HepG2 (cell line): Measurements from ENCODE around the gene PRCD. TPM values are rescaled to one million over a fixed set of nuclear protein-coding genes. Genes with fewer than 3 reads are reported as not detected.
A peak's percentile ranks its signal among the peaks of the same experiment; 100 is the strongest.

ENCODE experiments used
- ARID2 ChIP-seq: sonication (generic); formaldehyde crosslinking; IDR thresholded peaks from 2 replicates; pipeline ENCODE4 v1.8.1; 2022; ENCODE audit warnings: mild to moderate bottlenecking, missing genetic modification reagents, borderline replicate concordance
- ARNT ChIP-seq: fragments of 450-650 bp; IDR thresholded peaks from 2 replicates; pipeline ENCODE4 v1.6.1; 2017
- FOXA1 ChIP-seq, 2 experiments: fragments of 450-650 bp in 1 of 2; sonication (generic) in 1 of 2; formaldehyde crosslinking in 1 of 2; IDR thresholded peaks; 2 replicates each; pipeline versions ENCODE4 v1.4.0 to v1.6.1; 2016 to 2020; ENCODE audit warnings: missing genetic modification reagents in 1 of 2
- HNF4A ChIP-seq: sonication (generic); formaldehyde crosslinking; IDR thresholded peaks from 2 replicates; pipeline ENCODE4 v1.4.0; 2020; ENCODE audit warnings: missing genetic modification reagents
- HNRNPLL ChIP-seq: fragments of 200-400 bp; formaldehyde crosslinking; IDR thresholded peaks from 2 replicates; pipeline ENCODE4 v1.6.1; 2017; ENCODE audit warnings: mild to moderate bottlenecking, low read depth, low read length; ENCODE audit not compliant: poor library complexity, severe bottlenecking
- POLR2AphosphoS5 ChIP-seq: IDR thresholded peaks from 2 replicates; pipeline ENCODE4 v1.6.1; 2012; ENCODE audit warnings: low read depth, low read length
- PRDM4 ChIP-seq: sonication (generic); formaldehyde crosslinking; IDR thresholded peaks from 2 replicates; pipeline ENCODE4 v1.9.0; 2021; ENCODE audit warnings: missing genetic modification reagents, borderline replicate concordance
- RBFOX2 ChIP-seq: fragments of 200-400 bp; formaldehyde crosslinking; IDR thresholded peaks from 2 replicates; pipeline ENCODE4 v1.6.1; 2017; ENCODE audit warnings: low read depth, mild to moderate bottlenecking, low read length
- ZNF441 ChIP-seq: sonication (generic); formaldehyde crosslinking; IDR thresholded peaks from 2 replicates; pipeline ENCODE4 v1.7.0; 2021; ENCODE audit warnings: missing genetic modification reagents, borderline replicate concordance
- ZNF468 ChIP-seq: sonication (generic); formaldehyde crosslinking; IDR thresholded peaks from 2 replicates; pipeline ENCODE4 v1.8.0; 2022; ENCODE audit warnings: mild to moderate bottlenecking, moderate library complexity, missing genetic modification reagents
- ZNF550 ChIP-seq: sonication (generic); formaldehyde crosslinking; IDR thresholded peaks from 2 replicates; pipeline ENCODE4 v1.4.0; 2020; ENCODE audit warnings: mild to moderate bottlenecking, missing genetic modification reagents, borderline replicate concordance
- ZNF564 ChIP-seq: sonication (generic); formaldehyde crosslinking; IDR thresholded peaks from 2 replicates; pipeline ENCODE4 v1.8.1; 2023; ENCODE audit warnings: mild to moderate bottlenecking, missing genetic modification reagents
- ZNF761 ChIP-seq: sonication (generic); formaldehyde crosslinking; conservative IDR thresholded peaks from 2 replicates; pipeline ENCODE4 v1.4.0; 2020; ENCODE audit warnings: mild to moderate bottlenecking, missing genetic modification reagents
- polyA plus RNA-seq, 8 experiments: library from polyadenylated mRNA; depleted of rRNA in 3 of 8; stranded (reverse) in 7 of 8; unstranded in 1 of 8; fragments of >200 nt; fragmentation: Illumina TruSeq in 4 of 8; extraction: Trizol in 4 of 8; gene quantifications; 2 replicates each; pipeline versions ENCODE4 v1.2.1 to v1.2.3, GENCODE V29; 2011 to 2016; ENCODE audit warnings: low read depth in 4 of 8, missing spikeins in 1 of 8, mixed read lengths in 1 of 8; ENCODE audit not compliant: insufficient read depth in 1 of 8
- total RNA-seq, 5 experiments: library from RNA; depleted of rRNA; stranded (reverse); fragments of >200 nt; fragmentation: Illumina TruSeq; extraction: Trizol; gene quantifications; 2 replicates each; pipeline ENCODE4 v1.2.3, GENCODE V29; 2016; ENCODE audit warnings: low read depth in 1 of 5
- TF ChIP-seq, protein P1 (sequence below): sonication (generic); formaldehyde crosslinking; IDR thresholded peaks from 2 replicates; pipeline ENCODE4 v1.9.0; 2021; ENCODE audit warnings: mild to moderate bottlenecking, missing genetic modification reagents
- TF ChIP-seq, protein P2 (sequence below): sonication (generic); formaldehyde crosslinking; IDR thresholded peaks from 2 replicates; pipeline ENCODE4 v1.9.0; 2021; ENCODE audit warnings: missing genetic modification reagents, mild to moderate bottlenecking, borderline replicate concordance
- TF ChIP-seq, protein P3 (sequence below): sonication (generic); formaldehyde crosslinking; IDR thresholded peaks from 2 replicates; pipeline ENCODE4 v1.5.1; 2020; ENCODE audit warnings: missing genetic modification reagents, mild to moderate bottlenecking, borderline replicate concordance

The PRCD gene
- total and polyA plus RNA-seq, 2 of the 13 experiments (the other 11 are each of a cell fraction or from before 2014, with no cell fraction given): 0.51 TPM; not detected in 1

GRCh38 chr17:76567634-76568432, 28.0 kb downstream of the PRCD start (continued):
- TF ChIP-seq, protein P1, sequence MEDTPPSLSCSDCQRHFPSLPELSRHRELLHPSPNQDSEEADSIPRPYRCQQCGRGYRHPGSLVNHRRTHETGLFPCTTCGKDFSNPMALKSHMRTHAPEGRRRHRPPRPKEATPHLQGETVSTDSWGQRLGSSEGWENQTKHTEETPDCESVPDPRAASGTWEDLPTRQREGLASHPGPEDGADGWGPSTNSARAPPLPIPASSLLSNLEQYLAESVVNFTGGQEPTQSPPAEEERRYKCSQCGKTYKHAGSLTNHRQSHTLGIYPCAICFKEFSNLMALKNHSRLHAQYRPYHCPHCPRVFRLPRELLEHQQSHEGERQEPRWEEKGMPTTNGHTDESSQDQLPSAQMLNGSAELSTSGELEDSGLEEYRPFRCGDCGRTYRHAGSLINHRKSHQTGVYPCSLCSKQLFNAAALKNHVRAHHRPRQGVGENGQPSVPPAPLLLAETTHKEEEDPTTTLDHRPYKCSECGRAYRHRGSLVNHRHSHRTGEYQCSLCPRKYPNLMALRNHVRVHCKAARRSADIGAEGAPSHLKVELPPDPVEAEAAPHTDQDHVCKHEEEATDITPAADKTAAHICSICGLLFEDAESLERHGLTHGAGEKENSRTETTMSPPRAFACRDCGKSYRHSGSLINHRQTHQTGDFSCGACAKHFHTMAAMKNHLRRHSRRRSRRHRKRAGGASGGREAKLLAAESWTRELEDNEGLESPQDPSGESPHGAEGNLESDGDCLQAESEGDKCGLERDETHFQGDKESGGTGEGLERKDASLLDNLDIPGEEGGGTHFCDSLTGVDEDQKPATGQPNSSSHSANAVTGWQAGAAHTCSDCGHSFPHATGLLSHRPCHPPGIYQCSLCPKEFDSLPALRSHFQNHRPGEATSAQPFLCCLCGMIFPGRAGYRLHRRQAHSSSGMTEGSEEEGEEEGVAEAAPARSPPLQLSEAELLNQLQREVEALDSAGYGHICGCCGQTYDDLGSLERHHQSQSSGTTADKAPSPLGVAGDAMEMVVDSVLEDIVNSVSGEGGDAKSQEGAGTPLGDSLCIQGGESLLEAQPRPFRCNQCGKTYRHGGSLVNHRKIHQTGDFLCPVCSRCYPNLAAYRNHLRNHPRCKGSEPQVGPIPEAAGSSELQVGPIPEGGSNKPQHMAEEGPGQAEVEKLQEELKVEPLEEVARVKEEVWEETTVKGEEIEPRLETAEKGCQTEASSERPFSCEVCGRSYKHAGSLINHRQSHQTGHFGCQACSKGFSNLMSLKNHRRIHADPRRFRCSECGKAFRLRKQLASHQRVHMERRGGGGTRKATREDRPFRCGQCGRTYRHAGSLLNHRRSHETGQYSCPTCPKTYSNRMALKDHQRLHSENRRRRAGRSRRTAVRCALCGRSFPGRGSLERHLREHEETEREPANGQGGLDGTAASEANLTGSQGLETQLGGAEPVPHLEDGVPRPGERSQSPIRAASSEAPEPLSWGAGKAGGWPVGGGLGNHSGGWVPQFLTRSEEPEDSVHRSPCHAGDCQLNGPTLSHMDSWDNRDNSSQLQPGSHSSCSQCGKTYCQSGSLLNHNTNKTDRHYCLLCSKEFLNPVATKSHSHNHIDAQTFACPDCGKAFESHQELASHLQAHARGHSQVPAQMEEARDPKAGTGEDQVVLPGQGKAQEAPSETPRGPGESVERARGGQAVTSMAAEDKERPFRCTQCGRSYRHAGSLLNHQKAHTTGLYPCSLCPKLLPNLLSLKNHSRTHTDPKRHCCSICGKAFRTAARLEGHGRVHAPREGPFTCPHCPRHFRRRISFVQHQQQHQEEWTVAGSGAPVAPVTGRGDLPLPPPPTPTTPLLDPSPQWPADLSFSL: no peak
- TF ChIP-seq ZNF441 (no peak), ARNT (no peak), POLR2AphosphoS5 (peak; percentile 53), HNF4A (peak; percentile 85), PRDM4 (no peak), FOXA1 (IDR thresholded peaks at IDR 0.05) (no peak), FOXA1 (CRISPR knock-in tag; IDR thresholded peaks at IDR 0.05) (peak; percentile 66), ZNF550 (CRISPR knock-in tag) (no peak), HNRNPLL (no peak), RBFOX2 (no peak), ZNF761 (CRISPR knock-in tag) (0 out of 2 replicates have a peak, but pooled peaks have one; percentile 48), ARID2 (CRISPR knock-in tag) (0 out of 2 replicates have a peak, but pooled peaks have one; percentile 34), ZNF564 (CRISPR knock-in tag) (no peak), ZNF468 (CRISPR knock-in tag) (no peak)
- TF ChIP-seq, protein P2, sequence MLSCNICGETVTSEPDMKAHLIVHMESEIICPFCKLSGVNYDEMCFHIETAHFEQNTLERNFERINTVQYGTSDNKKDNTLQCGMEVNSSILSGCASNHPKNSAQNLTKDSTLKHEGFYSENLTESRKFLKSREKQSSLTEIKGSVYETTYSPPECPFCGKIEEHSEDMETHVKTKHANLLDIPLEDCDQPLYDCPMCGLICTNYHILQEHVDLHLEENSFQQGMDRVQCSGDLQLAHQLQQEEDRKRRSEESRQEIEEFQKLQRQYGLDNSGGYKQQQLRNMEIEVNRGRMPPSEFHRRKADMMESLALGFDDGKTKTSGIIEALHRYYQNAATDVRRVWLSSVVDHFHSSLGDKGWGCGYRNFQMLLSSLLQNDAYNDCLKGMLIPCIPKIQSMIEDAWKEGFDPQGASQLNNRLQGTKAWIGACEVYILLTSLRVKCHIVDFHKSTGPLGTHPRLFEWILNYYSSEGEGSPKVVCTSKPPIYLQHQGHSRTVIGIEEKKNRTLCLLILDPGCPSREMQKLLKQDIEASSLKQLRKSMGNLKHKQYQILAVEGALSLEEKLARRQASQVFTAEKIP (CRISPR knock-in tag): no peak
- TF ChIP-seq, protein P3, sequence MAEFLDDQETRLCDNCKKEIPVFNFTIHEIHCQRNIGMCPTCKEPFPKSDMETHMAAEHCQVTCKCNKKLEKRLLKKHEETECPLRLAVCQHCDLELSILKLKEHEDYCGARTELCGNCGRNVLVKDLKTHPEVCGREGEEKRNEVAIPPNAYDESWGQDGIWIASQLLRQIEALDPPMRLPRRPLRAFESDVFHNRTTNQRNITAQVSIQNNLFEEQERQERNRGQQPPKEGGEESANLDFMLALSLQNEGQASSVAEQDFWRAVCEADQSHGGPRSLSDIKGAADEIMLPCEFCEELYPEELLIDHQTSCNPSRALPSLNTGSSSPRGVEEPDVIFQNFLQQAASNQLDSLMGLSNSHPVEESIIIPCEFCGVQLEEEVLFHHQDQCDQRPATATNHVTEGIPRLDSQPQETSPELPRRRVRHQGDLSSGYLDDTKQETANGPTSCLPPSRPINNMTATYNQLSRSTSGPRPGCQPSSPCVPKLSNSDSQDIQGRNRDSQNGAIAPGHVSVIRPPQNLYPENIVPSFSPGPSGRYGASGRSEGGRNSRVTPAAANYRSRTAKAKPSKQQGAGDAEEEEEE (CRISPR knock-in tag): no peak
